Stimulated activated CD4-positive, alpha-beta T cell treated with anti-CD3 and anti-CD28 coated beads, Interleukin-2, amount 100 ng/mL, for 48 hours (primary cell): ENCODE measurements around the gene BMAL1.
A peak's percentile ranks its signal among the peaks of the same experiment; 100 is the strongest.

Source experiments
- DNase-seq, 2 donors: peaks; one replicate each; pipeline ENCODE4 v3.0.0-alpha.2; 2020

Gene BMAL1

DNA sequence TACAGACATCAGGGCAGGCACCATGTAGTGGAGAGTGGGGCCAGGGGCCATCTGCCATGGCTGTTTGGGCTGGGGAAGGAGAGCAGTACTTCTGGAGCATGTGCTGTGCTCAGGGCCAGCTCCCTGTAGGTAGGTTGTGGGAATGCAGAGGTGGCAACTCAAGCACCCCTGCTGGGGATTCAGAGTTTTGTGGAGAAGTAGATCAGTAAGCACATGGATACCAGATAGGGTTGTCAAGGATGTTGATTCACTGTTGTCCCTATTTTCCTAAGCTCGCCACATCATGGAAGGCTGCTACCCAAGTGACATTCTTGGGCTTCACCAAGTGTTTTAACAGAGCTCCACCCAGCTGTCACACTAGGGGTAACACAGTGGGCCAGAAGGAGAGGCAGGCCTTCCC is 67.2 kb downstream of the BMAL1 start:
- DNase-seq, result no peak

DNA sequence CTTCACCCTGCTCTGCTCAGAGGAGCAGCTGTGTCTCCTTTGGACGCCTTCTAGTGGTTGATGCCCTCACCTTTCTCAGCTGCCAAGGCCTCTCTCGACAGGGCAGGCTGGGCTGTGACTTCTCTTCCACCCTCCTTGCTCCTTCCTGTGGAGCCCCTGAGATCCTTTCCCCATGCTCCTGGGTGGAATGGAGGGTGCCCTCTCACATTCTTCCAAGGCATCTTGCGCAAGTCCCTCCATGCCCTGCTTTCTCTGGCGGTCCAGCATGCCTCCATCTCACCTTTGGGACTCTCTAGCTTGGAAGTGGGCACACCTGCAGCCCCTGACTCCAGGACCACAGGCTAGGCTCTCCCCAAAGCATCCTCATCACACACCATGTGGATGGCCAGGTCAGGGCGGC is 68.9 kb downstream of the BMAL1 start:
- DNase-seq, result no peak

GRCh38 chr11:13347901-13348300 is 70.3 kb downstream of the BMAL1 start:
- no peak for DNase-seq

GRCh38 chr11:13348305-13348704 is 70.7 kb downstream of the BMAL1 start:
- DNase-seq, result no peak

GRCh38 chr11:13349046-13349445 is 71.5 kb downstream of the BMAL1 start:
- DNase-seq, result no peak

GRCh38 chr11:13349581-13349980 is 72.0 kb downstream of the BMAL1 start:
- no peak for DNase-seq

DNA sequence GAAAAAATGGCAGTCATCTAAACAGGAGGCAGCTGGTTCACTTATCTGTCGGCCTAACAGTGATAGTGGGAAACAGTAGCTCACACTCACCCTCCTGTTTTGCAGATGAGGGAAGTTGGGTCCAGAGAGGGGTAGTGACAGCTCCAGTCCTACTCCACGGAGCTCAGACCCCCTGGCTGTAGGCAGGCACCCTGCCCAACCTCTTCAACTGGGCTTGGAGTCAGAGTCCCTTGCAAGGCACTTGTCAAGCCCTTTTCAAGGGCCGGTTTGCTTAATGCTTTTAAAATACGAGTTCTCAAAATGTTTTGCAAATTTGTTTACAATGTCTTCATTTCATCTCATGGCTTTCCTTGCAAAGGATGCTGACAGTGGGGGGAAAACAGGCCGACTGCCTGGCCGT is 75.1 kb downstream of the BMAL1 start:
- DNase-seq, result no peak

GRCh38 chr11:13354335-13354734 is 76.7 kb downstream of the BMAL1 start:
- no peak for DNase-seq

DNA sequence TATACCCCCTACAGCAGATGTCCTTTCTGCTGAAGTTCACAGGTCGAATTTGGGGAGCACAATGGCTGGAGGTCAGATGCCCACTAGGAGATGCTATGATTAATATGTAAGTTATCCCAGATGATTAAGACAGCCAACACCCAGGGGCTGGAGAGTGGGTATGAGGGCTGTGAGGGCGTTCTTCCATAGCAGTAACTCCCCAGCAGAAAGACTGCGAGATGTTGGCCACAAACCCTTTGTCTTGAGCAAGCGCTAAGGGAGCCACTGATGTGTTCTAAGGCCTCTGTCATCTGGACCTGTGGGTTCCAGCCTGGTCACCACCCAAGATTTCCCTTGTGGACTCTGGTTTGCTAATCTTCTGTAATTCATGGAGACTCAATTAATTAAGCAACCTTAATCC is 77.6 kb downstream of the BMAL1 start:
- DNase-seq, result no peak

- DNase-seq, result no peak
Observed at GRCh38 chr11:13357232-13357631, 79.6 kb downstream of the BMAL1 start.

- no peak for DNase-seq
Observed at GRCh38 chr11:13358596-13359270, 81.1 kb downstream of the BMAL1 start.

DNA sequence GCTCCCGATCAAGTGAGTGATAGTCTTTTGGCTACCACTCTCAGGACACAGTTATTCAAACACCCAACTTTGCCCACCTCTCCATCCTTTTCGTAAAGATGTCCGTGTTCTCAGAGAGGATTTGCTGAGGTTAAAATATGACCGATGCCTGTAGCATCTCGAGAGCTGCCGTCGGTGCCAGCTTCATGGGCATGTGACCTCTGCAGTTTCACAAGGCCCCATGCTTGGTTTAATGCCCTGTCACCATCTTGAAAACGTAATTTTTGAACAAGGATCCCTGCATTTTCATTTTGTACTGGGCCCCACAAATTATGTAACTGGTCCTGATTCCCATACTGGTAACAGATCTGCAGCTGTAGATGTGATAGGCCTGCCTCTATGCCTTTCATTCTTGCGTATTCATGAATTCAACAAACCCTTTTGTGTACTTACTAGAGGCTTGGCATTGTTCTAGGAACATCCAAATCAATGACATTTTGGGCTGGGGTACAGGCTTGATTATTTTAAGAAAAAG is 85.1 kb downstream of the BMAL1 start:
- DNase-seq, result no peak

GRCh38 chr11:13364388-13364787 is 86.8 kb downstream of the BMAL1 start:
- DNase-seq, result no peak

DNA sequence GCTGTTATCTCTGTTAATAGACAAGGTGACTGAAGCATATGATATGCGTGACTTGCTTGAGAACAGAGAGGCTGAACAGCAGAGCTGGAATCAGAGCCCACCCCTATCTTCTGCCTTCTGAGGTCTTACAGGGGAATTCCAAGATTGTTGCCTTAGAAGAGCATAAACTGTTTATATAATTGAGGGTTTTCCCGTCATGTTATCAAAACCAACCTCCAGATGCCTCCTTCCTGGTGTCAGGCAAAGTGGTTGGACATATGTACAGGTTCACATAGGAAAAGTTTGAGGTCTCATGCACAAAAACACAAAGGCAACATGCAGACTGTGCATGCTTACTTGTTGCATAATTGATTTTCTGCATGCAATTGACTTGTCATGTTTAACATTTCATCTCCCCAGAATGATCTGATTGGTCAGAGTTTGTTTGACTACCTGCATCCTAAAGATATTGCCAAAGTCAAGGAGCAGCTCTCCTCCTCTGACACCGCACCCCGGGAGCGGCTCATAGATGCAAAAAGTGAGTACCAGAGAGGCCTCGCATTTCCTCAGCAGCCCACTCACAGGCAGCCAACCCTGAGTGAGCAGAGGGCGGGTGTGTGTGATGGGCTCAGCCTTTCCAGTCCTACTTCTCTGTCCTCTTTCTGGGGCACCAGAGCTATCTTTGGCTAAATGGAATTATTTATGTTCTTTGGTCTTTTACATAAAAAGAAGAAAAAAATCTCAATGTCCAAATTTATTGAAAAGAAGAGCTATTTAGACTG is 88.9 kb downstream of the BMAL1 start:
- no peak for DNase-seq

DNA sequence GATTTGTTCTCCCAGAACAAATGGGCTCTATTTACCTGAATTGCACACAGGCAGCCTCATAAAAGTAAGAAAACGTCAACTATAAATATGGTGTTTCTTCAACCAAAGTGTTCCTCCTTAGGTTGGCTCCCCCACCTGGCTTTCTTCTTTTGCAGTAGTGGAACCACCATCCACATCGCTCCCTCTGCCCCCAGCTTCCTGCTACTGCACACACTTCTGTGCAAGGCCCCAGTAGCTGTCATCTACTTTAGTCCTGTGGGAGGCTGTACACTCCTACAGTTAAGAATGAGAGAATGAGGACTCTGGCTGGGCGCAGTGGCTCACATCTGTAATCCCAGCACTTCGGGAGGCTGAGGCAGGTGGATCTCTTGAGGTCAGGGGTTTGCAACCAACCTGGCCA is 89.5 kb downstream of the BMAL1 start:
- DNase-seq, result no peak

- DNase-seq, result no peak
Observed at GRCh38 chr11:13368041-13368446, 90.5 kb downstream of the BMAL1 start.

DNA sequence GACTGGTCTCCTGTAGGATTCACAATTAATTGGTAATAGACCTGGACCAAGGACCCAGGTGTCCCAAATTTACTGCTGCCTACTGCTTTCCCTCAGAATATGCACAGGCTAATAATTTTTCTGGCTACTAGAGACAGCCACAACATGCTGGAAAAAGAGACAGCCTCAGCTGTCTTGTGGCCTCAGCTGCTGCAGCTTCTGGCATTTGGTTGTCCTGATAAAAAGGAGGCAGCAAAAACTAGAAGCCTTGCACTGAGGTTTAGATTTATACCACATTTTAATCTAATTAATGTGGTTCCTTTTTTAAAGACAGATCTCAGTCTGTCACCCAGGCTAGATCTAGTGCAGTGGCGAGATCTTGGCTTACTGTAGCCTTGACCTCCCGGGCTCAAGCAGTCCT is 95.6 kb downstream of the BMAL1 start:
- DNase-seq, result no peak

DNA sequence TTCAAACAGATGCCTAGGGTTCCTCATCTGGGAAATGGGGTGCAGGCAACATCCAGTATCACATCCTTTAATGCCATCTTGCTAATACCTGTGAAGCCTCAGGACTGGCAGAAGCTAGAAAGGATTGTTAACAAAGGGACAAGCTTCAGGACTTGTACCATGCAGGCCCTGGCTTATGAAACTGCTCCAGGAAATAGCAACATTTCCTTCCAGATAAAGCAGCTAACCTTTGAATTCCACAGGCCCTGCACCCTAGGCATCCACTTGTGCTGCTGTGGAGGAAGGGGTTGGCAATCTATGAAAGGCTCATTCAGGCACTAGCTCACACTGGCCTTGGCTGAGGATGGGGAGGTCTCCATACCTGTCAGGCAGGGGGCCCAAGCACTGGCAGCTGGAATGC is 98.2 kb downstream of the BMAL1 start:
- DNase-seq, result no peak

DNA sequence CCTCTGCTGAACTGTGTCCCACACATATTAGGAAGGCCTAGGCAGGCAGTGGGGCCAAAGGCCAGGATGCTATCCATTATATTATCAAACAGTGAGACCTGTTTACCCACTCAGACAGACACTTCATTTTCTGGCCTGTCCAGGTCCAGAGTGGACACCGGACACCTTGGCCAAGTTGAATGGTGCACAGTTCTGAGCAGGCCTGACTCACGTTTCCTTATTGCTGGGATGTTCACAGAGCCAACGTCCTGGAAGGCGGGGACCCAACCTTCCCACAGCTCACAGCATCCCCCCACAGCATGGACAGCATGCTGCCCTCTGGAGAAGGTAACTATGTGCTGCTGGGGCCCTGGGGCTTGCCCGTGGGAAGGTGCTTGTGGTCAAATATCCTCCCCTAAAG is 98.8 kb downstream of the BMAL1 start:
- DNase-seq, result no peak

GRCh38 chr11:13376838-13377237 is 99.2 kb downstream of the BMAL1 start:
- no peak for DNase-seq

DNA sequence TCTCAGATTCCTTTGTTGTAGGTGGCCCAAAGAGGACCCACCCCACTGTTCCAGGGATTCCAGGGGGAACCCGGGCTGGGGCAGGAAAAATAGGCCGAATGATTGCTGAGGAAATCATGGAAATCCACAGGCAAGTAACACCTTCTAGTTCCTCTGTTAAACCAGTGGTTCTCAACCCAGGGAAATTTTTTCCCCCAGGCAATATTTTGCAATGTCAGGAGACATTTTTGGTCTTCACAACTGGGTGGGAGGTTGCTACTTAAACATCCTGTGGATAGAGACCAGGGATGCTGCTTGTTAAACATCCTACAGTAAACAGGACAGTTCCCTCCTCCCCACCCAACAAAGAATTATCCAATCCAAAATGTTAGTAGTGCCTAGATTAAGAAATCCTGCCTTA is 100.7 kb downstream of the BMAL1 start:
- no peak for DNase-seq

DNA sequence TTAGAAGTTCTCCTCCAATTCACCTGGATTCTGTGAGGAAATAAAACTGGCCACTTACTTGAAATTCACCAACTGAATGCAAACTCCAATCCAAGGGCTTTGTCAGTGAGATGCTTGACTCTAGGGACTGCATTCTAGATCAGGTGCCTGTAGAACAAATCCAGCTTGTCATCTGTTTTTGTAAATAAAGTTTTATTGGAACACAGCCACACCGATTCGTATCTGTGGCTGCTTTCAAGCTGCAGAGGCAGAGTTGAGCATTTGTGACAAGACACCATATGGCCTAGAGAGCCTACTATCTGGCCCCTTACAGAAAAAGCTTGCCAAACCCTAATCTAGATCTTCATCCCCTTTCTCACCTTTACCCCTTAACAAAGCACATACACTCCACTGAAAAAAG is 103.1 kb downstream of the BMAL1 start:
- DNase-seq, result no peak

DNA sequence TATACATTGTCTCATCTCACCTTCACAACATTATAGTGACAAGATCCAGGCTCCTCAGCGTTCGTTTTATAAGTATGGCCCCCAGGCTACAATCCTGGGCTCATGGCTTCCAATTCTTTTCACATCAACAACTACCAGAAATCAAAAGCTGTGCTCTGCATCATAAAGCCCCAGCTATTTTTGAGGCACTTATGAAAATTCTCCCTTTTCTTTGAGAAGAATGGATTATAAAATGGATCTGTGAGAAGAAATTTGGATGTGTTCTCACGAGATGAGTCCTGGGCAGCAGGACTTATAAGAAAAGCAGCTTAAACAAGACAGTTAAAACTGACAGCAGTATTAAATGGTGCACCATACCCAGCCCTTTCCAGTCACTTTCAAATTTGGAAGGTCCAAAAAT is 105.2 kb downstream of the BMAL1 start:
- no peak for DNase-seq

DNA sequence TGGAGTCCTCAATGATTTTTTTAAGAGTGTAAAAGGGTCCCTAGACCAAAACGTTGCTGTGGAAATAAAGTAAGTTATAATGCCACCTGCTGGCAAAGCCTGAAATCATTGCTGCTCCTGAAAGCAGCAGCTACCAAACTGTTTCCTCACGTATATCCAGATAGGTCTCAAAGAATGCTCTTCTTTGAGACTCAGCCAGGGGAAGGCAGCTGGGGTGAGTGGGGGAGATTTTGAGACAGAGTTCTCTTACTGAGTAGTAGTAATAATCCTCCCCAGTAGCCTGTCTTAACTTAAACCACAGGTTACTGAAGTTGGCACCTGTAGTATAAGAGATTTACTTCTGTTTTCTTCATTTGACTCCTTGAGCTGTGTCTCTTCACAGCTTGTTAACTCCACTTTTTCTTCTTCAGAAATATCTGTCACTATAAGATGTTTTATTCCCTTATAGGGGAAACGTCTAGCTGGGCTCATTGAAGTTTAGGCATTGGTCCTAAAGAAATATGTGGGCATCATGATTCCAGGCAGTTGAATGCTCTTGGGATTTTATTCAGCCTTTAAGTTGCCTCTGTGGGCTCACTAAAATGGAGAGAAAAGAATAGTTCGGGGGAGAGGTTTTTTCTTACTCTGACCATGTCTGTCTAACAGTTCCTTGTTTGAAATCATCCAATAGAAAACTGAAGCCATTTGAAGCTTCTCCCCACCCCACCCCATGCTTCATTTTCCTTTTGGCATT is 107.5 kb downstream of the BMAL1 start:
- DNase-seq, result peak; percentile 16 to 19
